Measurements from ENCODE around the gene KCNK4.

The KCNK4 gene

DNA sequence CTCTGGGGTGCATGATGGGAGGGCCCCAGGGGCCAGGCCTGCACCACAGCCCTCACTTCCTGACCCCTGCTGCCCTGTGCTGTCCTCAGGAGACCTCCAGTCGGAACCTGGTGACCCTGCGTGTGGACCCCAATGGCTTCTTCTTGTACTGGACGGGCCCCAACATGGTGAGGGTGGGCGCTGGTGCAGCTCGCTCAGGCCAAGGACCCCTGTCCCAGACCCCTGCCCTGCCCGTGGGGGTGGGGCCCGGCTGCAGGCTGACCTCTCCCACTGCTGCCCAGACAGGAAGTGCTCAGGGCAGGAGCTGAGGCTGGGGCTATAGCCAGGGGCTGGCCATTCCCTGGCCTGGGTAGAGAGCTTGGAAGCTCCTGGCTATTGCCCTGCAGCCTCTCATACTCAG, 36.8 kb upstream of the KCNK4 start:
- no peak for DNase-seq

DNA sequence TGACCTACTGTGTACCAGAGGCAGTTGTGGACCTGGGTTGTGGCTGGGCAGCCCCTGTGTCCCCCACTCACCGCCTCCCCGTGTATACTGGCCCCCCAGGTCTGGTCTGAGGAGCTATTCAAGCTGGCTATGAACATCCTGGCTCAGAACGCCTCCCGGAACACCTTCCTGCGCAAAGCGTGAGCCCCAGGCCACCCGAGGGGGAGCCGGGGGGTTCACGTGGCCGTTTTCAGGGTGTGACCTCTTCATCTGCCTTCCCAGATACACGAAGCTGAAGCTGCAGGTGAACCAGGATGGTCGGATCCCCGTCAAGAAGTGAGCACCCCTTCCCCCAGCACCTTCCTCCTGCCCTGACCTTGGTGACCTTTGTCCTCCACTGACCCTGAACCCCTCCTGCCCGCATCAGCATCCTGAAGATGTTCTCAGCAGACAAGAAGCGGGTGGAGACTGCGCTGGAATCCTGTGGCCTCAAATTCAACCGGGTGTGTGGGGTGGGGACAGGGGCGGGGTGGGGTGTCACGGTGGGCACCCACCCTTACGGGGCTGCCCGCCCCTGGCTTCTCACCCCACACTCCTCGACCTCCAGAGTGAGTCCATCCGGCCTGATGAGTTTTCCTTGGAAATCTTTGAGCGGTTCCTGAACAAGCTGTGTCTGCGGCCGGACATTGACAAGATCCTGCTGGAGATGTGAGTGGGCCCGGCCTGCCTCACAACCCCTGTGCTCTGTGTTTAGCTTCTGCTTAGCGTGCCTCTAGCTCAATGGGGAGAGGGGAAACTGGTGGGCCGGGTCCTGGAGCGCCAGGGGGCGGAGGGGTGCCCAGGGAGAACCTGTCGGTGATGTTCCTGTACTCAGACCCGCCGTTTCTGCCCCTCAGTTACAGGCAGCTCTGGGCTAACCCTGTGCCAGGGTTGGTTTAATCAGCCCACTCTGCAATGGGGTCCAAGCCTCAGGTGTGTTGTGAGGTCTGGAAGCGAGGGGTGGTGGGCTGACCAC, 35.7 kb upstream of the KCNK4 start:
- no peak for DNase-seq

DNA sequence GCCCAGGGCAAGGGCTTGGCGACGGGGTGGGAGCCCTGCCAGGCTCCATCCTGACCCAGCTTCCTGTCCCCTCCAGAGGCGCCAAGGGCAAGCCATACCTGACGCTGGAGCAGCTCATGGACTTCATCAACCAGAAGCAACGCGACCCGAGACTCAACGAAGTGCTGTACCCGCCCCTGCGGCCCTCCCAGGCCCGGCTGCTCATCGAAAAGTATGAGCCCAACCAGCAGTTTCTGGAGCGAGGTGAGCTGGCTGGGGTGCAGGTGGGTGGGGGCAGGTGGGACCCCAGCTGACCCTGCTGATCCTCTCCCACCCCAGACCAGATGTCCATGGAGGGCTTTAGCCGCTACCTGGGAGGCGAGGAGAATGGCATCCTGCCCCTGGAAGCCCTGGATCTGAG, 34.8 kb upstream of the KCNK4 start:
- DNase-seq: no peak

DNA sequence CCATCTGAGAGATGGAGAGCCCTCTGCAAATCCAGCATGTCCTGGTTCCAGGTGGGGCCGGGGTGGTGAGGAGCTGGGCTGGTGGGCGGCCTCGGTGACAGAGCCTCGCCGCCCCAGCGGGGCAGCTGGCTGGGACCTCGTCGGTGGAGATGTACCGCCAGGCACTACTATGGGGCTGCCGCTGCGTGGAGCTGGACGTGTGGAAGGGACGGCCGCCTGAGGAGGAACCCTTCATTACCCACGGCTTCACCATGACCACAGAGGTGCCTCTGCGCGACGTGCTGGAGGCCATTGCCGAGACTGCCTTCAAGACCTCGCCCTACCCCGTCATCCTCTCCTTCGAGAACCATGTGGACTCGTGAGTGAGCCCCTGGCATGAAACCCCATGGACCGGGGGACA, 32.7 kb upstream of the KCNK4 start:
- no peak for DNase-seq

DNA sequence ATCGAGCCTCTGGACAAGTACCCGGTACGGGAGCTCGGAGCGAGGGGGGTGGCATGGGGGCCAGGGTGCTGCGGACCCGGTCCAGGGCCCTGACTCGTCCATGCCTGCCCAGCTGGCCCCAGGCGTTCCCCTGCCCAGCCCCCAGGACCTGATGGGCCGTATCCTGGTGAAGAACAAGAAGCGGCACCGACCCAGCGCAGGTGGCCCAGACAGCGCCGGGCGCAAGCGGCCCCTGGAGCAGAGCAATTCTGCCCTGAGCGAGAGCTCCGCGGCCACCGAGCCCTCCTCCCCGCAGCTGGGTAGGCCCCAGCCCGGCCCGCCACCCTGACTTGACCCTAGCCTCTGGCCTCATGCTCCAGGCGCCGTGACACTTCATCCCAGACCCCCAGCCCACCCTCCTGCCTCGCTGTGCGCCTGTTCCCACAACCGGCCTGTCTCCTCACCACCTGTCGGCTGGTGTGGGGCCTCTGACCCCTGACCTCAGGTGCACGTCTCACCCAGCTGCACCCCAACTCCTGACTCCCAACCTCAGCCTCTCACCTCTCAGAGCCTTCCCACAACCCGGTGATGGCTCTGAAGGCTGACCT, 32.1 kb upstream of the KCNK4 start:
- DNase-seq: no peak

DNA sequence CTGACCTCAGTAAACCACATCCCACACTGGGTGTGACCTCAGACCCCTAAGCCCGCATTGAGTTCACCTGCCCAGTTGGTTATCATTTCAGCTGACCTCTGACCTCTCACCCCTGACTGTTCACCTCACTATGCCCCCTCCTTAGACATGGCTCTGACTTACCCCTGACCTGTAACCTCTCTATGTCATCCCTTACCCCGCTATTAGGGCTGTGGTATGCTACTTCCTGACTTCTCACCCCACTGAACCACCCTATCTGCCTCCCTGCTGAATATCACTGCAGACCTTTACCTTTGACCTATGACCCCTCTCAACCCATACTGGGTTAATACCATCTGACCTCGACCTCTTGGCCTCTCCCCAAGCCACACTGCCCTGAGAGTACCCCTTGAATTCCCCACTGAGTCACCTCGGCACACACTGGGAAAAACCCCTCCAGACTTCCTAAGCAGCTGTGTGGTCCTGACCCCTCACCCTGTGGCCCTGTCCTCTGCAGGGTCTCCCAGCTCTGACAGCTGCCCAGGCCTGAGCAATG, 31.5 kb upstream of the KCNK4 start:
- DNase-seq: peak; percentile 49

DNA sequence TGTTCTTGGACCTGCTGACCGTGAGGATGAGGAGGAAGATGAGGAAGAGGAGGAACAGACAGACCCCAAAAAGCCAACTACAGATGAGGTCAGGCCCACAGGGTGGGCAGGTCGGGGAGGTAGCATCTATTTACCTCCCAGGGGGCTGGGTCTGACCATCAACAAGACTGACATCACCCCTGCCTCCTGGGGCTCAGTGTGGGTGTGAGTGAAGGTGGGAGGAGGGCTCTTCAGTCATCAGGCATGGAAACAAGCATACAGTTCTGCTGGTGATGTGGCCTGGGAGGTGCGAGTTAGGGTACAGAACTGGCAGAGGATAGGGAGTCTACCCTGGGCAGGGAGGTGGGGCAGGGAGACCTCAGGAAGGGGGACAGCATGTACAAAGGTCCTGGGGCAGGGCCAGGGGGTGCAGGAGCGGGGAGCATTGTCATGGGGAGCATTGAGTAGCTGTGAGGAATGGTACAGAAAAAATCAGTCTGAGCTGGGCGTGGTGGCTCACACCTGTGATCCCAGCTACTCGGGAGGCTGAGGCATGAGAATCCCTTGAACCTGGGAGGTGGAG, 30.9 kb upstream of the KCNK4 start:
- DNase-seq: no peak

DNA sequence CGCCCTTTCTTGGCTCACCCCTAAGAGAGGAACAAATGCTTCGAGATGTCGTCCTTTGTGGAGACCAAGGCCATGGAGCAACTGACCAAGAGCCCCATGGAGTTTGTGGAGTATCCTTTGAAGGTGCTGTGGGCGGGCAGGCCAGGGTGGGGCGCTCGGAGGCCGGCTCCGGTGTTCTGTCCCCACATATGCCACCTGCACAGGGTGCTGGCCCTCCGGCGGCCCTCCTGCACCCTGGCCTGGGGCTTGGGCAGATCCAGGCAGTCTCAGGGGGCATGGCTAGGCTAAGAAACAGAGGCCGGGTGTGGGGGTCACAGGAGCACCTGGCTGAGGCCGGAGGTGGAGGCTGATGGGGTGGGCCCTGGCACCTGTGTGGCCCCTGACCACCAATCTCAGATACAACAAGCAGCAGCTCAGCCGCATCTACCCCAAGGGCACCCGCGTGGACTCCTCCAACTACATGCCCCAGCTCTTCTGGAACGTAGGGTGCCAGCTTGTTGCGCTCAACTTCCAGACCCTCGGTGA, 29.5 kb upstream of the KCNK4 start:
- no peak for DNase-seq

DNA sequence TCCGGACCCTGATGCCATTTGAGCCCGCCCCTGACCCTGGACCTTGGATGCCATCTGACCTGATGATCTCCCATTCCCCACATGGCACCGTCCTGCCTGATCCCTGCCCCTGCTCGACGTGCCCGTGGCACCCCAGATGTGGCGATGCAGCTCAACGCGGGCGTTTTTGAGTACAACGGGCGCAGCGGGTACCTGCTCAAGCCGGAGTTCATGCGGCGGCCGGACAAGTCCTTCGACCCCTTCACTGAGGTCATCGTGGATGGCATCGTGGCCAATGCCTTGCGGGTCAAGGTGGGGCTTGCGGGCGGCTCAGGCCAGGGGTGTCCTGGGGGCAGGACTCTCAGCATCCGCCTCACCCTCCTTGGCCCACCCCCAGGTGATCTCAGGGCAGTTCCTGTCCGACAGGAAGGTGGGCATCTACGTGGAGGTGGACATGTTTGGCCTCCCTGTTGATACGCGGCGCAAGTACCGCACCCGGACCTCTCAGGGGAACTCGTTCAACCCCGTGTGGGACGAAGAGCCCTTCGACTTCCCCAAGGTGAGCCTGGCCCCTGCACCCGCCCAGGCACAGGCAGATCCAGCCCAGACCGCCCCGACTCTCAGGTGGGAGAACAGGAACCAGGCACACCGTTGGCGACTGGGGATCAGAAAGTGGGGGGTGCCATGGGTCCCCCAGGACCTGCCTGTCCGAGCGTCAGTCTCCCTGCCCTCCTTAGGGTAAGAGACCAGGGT, 28.7 kb upstream of the KCNK4 start:
- DNase-seq: no peak

DNA sequence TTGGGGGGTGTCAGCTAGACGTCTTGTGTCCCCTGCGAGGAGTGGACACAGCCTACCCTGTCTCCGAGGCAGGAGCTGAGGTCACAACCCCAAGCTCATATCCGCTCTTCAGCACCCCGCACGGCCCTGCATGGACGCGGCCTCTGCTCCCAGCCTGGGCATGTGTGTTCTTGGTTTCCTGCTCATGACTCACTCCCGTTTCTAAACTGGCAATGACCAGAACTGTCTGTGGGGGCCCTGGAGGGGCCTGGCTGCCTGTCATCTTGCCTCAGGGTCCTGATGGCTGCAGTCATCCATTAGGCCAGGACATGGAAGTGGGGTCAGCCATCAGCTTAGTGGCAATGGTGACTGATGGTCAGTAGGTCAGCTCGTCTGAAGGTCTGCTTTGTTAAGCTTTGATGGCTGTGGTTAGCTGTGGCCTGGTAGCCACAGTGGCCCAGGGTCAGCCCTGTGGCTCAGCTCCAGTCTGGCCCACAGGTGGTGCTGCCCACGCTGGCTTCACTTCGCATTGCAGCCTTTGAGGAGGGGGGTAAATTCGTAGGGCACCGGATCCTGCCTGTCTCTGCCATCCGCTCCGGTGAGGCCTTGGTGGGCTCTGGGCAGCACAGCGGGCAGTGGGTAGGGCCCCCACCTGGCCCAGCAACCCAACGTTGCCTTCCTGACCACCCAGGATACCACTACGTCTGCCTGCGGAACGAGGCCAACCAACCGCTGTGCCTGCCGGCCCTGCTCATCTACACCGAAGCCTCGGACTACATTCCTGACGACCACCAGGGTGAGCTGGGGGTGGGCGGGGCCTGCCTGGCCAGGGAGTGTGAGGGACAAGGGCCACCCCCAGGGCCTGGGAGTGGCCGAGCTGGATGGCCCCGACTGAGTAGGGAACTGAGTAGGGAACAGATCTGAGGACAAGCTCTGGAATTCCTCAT, 27.8 kb upstream of the KCNK4 start:
- no peak for DNase-seq

DNA sequence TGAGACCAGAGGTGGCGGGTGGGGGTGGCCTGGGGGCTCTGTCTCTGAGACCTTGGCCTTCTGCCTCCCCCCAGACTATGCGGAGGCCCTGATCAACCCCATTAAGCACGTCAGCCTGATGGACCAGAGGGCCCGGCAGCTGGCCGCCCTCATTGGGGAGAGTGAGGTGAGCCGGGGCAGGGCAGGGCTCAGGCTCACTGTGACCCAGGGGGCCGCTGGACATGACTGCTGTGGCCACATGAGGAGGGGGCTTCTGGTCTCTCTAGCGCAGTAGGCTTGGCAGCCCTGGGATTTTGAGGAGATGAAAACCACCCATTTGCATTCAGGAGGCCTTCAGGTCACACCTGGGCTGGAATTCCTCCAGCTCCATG, 27.2 kb upstream of the KCNK4 start:
- DNase-seq: no peak

DNA sequence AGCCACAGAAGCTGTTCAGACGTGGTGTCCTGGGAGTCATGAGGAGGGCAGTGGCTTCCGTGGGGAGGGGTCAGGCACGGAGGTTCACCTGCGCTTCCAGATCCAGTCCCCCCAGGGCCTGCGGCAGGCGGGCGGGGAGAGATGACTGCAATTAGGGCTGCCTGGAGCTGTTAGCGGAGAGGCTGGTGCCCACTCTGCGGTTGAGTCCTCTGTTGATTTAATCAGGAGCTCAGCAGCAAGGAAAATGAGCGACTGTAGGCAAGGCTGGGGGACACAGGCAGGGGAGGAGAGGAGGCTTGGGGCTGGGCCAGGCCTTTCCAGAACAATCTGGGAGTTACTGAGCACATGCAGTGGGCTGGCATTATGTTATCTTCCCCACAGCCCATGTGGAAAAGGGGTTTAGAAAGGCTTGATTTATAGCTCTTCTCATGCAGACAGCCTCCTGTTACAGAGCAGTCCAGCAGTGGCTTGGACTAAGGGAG, 26.7 kb upstream of the KCNK4 start:
- no peak for DNase-seq

DNA sequence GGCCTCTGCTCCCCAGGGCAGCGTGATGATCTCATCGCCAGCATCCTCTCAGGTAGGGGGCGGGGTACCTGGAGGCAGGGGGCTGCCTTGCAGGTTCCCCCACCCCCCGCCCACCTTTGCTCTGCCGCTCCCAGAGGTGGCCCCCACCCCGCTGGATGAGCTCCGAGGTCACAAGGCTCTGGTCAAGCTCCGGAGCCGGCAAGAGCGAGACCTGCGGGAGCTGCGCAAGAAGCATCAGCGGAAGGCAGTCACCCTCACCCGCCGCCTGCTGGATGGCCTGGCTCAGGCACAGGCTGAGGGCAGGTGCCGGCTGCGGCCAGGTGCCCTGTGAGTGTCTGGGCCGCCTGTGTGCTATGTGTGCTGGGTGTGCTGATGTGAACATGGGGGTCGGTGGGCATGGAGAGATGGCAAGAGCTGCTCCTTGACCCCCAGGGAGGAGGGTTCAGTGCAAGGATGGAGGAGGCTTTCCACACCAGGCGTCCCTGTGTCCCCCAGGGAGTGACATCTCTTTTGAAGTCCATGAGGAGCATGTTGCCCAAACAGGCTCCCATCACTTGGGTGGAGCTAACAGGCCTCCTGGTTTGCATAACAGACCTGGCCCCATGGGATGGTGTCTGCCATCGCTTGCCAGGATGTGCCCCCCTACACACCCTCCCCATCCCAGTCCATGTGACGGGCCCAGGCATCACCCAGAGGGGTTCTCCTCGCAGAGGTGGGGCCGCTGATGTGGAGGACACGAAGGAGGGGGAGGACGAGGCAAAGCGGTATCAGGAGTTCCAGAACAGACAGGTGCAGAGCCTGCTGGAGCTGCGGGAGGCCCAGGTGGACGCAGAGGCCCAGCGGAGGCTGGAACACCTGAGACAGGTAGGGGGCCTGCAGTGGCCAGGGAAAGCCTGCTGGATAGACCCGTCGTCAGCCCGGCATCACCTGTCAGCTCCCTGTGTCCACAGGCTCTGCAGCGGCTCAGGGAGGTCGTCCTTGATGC, 25.6 kb upstream of the KCNK4 start:
- no peak for DNase-seq

DNA sequence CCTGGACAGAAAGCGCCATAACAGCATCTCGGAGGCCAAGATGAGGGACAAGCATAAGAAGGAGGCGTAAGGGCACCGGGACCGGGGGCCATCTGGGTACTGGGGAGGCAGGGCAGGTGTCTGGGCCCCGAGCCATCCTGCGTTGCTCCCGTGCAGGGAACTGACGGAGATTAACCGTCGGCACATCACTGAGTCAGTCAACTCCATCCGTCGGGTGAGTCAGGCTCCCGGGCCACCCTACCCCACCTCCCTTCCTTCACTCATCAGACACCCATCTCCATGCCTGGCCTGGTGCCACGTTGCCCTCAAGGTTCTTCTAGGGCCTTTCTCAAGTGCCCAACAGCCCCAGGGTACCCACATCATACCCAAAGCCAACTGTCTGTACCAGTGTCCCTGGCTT, 24.8 kb upstream of the KCNK4 start:
- DNase-seq: no peak

DNA sequence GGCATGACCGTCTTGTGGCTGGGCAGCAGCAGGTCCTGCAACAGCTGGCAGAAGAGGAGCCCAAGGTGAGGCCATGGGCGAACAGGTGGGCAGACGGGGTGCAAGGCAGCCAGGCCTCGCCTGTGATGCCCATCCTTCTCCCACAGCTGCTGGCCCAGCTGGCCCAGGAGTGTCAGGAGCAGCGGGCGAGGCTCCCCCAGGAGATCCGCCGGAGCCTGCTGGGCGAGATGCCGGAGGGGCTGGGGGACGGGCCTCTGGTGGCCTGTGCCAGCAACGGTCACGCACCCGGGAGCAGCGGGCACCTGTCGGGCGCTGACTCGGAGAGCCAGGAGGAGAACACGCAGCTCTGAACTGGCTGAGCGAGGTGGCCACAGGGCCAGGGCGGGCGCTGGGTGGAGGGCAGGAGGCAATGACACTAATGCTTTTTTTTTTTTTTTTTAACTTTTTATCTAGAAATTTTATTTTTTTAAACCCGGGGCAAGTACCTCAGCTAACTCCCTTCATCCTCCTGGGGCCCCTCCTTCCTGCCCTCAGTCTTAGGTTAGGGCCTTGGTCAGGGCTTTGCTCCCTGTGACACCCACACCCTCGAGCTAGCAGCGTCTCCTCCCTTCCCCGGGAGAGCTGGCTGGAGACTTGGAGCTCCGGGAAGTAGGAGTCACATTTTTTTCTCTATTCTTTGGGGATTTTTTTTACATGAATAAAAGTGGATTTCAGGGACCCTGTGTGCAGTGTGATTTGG, 23.7 kb upstream of the KCNK4 start:
- no peak for DNase-seq

DNA sequence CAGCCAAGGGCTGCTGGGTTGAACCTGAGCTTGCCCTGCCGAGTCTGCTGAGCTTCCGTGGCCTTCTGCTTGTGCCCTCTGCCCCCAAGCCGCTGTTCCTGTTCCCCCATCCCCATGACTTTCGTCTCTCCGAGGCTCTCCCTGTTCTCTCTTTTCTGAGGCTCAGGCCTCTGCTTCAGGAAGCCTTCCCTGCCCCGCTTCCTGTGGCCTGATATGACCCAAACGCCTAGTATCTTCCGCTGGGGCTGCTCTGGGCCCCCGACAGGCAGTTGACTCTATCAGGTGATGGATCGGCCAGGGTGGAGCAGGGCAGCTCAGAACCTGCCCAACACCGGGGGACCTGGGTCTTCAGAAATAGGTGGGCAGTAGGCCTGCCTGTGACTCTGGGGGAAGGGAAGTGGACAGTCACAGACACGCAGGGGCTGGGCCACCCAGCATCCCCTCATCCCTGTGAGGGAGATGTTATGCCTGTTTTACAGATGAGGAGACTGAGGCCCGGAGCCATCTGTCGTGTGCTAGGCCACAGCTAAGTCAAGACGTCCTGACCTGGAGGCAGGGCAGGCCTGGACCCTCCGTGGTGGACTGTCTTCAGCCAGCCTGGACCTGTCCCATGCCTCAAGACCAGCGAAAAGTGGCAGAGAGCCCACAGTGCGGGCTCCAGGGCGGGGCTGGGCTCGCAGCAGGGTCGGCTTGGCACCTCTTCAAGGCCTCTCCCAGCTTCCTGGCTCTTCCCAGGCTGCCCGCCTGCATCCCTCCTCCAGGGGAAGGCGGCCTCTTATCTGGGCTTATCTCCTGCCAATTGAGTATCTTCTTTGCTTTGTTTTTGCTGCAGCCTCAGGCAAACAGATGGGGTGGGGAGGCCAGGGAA, 22.8 kb upstream of the KCNK4 start:
- peak; percentile 45 for DNase-seq

DNA sequence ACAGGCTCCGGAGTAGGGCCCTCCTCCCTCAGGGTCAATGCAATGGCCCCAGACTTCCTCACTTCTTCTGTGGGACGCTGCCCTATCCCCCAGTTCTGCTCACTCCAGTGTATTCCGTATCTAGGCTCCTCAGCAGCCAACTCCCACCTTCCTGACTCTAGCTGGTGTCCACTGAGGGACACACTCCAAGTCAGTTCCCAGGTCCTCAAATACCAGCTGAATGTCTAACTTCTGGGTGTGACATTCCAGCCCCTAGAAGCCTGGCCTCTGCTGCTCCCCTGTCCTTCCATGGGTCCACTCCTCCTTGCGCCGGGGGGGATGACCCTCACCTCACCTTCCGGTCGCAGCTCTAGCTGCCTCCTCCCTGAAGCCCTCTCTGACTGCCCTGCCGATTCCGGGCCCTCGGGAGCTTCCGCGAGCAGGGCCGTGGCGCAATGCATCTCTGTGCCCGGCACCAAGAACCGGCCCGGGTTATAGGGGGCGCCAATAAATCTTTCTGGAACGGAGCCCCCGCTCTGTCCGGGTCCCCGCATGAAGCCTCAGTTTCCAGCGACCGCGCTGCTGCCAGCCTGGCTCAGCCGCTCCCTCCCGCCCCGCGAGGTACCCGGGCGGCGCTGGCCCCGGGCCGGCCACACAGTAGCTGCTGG, 22.1 kb upstream of the KCNK4 start:
- DNase-seq: peak; percentile 55

All from inflammatory macrophage treated with lipopolysaccharide for 4 hours (primary cell).